LNCAP (cell line): ENCODE data around the gene POFUT1.

Experiments used
- TF ChIP-seq, protein P1 (sequence below): fragments of 450-650 bp; IDR thresholded peaks from 2 replicates; pipeline ENCODE4 v1.5.1; 2017; ENCODE audit warnings: mild to moderate bottlenecking

The POFUT1 gene

GRCh38 chr20:32287231-32287638 lies 79.6 kb downstream of the POFUT1 start:
- TF ChIP-seq, protein P1, sequence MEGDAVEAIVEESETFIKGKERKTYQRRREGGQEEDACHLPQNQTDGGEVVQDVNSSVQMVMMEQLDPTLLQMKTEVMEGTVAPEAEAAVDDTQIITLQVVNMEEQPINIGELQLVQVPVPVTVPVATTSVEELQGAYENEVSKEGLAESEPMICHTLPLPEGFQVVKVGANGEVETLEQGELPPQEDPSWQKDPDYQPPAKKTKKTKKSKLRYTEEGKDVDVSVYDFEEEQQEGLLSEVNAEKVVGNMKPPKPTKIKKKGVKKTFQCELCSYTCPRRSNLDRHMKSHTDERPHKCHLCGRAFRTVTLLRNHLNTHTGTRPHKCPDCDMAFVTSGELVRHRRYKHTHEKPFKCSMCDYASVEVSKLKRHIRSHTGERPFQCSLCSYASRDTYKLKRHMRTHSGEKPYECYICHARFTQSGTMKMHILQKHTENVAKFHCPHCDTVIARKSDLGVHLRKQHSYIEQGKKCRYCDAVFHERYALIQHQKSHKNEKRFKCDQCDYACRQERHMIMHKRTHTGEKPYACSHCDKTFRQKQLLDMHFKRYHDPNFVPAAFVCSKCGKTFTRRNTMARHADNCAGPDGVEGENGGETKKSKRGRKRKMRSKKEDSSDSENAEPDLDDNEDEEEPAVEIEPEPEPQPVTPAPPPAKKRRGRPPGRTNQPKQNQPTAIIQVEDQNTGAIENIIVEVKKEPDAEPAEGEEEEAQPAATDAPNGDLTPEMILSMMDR = no peak
